K562 (cell line): ENCODE measurements around the gene BCAS1. TPM values are rescaled to one million over a fixed set of nuclear protein-coding genes. Genes with fewer than 3 reads are reported as not detected.
A peak's percentile ranks its signal among the peaks of the same experiment; 100 is the strongest.

Experiments
- BRD9 ChIP-seq: fragments of 450-650 bp; IDR thresholded peaks from 2 replicates; pipeline ENCODE4 v1.6.1; 2018; ENCODE audit warnings: low read depth; ENCODE audit not compliant: partially characterized antibody
- C11orf30 ChIP-seq: fragments of 450-650 bp; IDR thresholded peaks from 2 replicates; pipeline ENCODE4 v1.6.1; 2016; ENCODE audit warnings: low read depth, mild to moderate bottlenecking
- CLOCK ChIP-seq: fragments of 250-450 bp; sonication (Bioruptor Pico); IDR thresholded peaks from 2 replicates; pipeline ENCODE4 v1.4.0; 2020; ENCODE audit warnings: mild to moderate bottlenecking, moderate library complexity, borderline replicate concordance
- CREB1 ChIP-seq, 2 experiments: sonication (generic) in 1 of 2; formaldehyde crosslinking in 1 of 2; IDR thresholded peaks; 2 replicates each; pipeline versions ENCODE4 v1.6.1 to v1.8.0; 2012 to 2022; ENCODE audit warnings: inconsistent platforms in 1 of 2, mild to moderate bottlenecking in 1 of 2, missing genetic modification reagents in 1 of 2, moderate library complexity in 1 of 2
- CREB5 ChIP-seq: fragments of 250-450 bp; sonication (Bioruptor Pico); IDR thresholded peaks from 2 replicates; pipeline ENCODE4 v1.5.0; 2020; ENCODE audit warnings: mild to moderate bottlenecking
- IFI16 ChIP-seq: fragments of 250-450 bp; sonication (Bioruptor Pico); IDR thresholded peaks from 2 replicates; pipeline ENCODE4 v2.1.2; 2022; ENCODE audit warnings: mild to moderate bottlenecking, inconsistent platforms
- JUND ChIP-seq, 2 experiments: IDR thresholded peaks; 2 replicates in 1 of 2; 3 replicates in 1 of 2; pipeline ENCODE4 v1.6.1; 2011; ENCODE audit warnings: borderline replicate concordance in 2 of 2, low read depth in 2 of 2, low read length in 2 of 2, improper control_type of control experiment in 1 of 2, missing biosample characterization in 1 of 2, missing genetic modification characterization in 1 of 2, missing genetic modification reagents in 1 of 2
- KAT8 ChIP-seq: fragments of 450-650 bp; IDR thresholded peaks from 2 replicates; pipeline ENCODE4 v1.6.1; 2016; ENCODE audit warnings: low read depth, mild to moderate bottlenecking
- LARP7 ChIP-seq: fragments of 450-650 bp; IDR thresholded peaks from 2 replicates; pipeline ENCODE4 v1.6.1; 2016
- THRA ChIP-seq: fragments of 450-650 bp; IDR thresholded peaks from 2 replicates; pipeline ENCODE4 v1.6.1; 2017; ENCODE audit warnings: mild to moderate bottlenecking, moderate library complexity
- ZBTB11 ChIP-seq, 3 experiments: fragments of 200-800 bp in 1 of 3; fragments of 250-450 bp in 1 of 3; fragments of 450-650 bp in 1 of 3; sonication (Bioruptor Pico) in 1 of 3; sonication (Bioruptor generic) in 1 of 3; formaldehyde crosslinking in 1 of 3; IDR thresholded peaks; 2 replicates each; pipeline versions ENCODE4 v1.6.1 to v1.8.0; 2016 to 2022; ENCODE audit warnings: mild to moderate bottlenecking in 2 of 3, missing genetic modification characterization in 2 of 3, missing compliant biosample characterization in 1 of 3, moderate library complexity in 1 of 3
- ZBTB7A ChIP-seq: IDR thresholded peaks from 2 replicates; pipeline ENCODE4 v1.6.1; 2011; ENCODE audit warnings: low read depth, mild to moderate bottlenecking, low read length, moderate library complexity, borderline replicate concordance; ENCODE audit not compliant: control insufficient read depth
- ZNF140 ChIP-seq: fragments of 250-450 bp; sonication (Bioruptor Pico); IDR thresholded peaks from 2 replicates; pipeline ENCODE4 v1.8.0; 2021; ENCODE audit warnings: moderate library complexity, mild to moderate bottlenecking, inconsistent platforms
- ZNF316 ChIP-seq: fragments of 450-650 bp; IDR thresholded peaks from 2 replicates; pipeline ENCODE4 v1.6.1; 2016
- ZNF445 ChIP-seq: fragments of 250-450 bp; sonication (Bioruptor Pico); IDR thresholded peaks from 2 replicates; pipeline ENCODE4 v1.4.0; 2020; ENCODE audit warnings: low read depth, mild to moderate bottlenecking, moderate library complexity
- polyA plus RNA-seq, 8 experiments: library from polyadenylated mRNA; depleted of rRNA in 4 of 8; stranded (reverse) in 5 of 8; unstranded in 3 of 8; fragments of >200 nt; fragmentation: Nextera tagmentation in 2 of 8; fragmentation: Illumina TruSeq in 1 of 8; extraction: Ambion mirVana in 2 of 8; extraction: Trizol in 1 of 8; gene quantifications; 2 replicates each; pipeline versions ENCODE4 v1.2.1 to v1.2.3, GENCODE V29; 2011 to 2014; ENCODE audit warnings: inconsistent platforms in 1 of 8, missing spikeins in 1 of 8
- total RNA-seq, 7 experiments: library from RNA; depleted of rRNA in 6 of 7; stranded (reverse); fragments of >200 nt in 6 of 7; fragmentation: Illumina TruSeq in 2 of 7; extraction: Trizol in 2 of 7; gene quantifications; 2 replicates each; pipeline versions ENCODE4 v1.2.1 to v1.2.3, GENCODE V29; 2011 to 2021; ENCODE audit warnings: low replicate concordance in 1 of 7

Gene BCAS1
- total and polyA plus RNA-seq, 9 of the 15 experiments (the other 6 are each of a cell fraction or from before 2014, with no cell fraction given), result 0.18 to 2.3 (median 0.93) TPM

GRCh38 chr20:53937339-53937741 is 133.1 kb downstream of the BCAS1 start (continued):
- TF ChIP-seq THRA (no peak), CREB5 (CRISPR knock-in tag) (no peak), ZBTB7A (no peak), CLOCK (no peak), C11orf30 (peak; percentile 22; the same call in 1 of the 2 replicates), BRD9 (no peak), JUND (IDR thresholded peaks at IDR 0.05; ENCODE audit: borderline replicate concordance, low read depth, low read length) (no peak), JUND (tag; IDR thresholded peaks at IDR 0.05; ENCODE audit: borderline replicate concordance, low read depth, low read length) (peak; percentile 12; the same call in 1 of the 3 replicates), ZBTB11 (CRISPR knock-in tag; IDR thresholded peaks at IDR 0.05) (peak in 1 of 3 experiments; percentile 87; a peak in 2 of 6 replicates), IFI16 (no peak), KAT8 (no peak), ZNF316 (peak; percentile 41; the same call in 1 of the 2 replicates), ZNF445 (CRISPR knock-in tag) (no peak), CREB1 (IDR thresholded peaks at IDR 0.05) (no peak), CREB1 (CRISPR knock-in tag; IDR thresholded peaks at IDR 0.05) (no peak), ZNF140 (CRISPR knock-in tag) (no peak), LARP7 (no peak)
